PC-3 (cell line): Measurements from ENCODE around the gene ANAPC10. TPM values are rescaled to one million over a fixed set of nuclear protein-coding genes. Genes with fewer than 3 reads are reported as not detected.

Experiments
- ATAC-seq: fragments of 200-7000 bp; cut with Tn5 transposase; 2 replicates; pipeline ENCODE4 v1.9.1; 2020; ENCODE audit warnings: mild to moderate bottlenecking, moderate library complexity
- BruUV-seq: library from RNA; stranded (reverse); fragments of 400-500 nt; replicated peaks from 2 replicates; lab custom pipeline; 2021; lab: Mats Ljungman, UMichigan
- CTCF ChIA-PET: fragments of 300-600 bp; sonication (Branson Sonifier 250); formaldehyde crosslinking; loops from one replicate; lab custom pipeline; 2022; ENCODE audit warnings: antibody characterized with exemption; lab: Charles Lee
- POLR2A ChIA-PET: fragments of 300-600 bp; sonication (Branson Sonifier 250); formaldehyde crosslinking; loops from one replicate; lab custom pipeline; 2022; ENCODE audit warnings: antibody characterized with exemption; ENCODE audit not compliant: unreplicated experiment; lab: Charles Lee
- DNase-seq: peaks from one replicate; pipeline ENCODE4 v3.0.0-alpha.2; 2015
- H2AFZ ChIP-seq: fragments of 300-600 bp; sonication (generic); 2 replicates; pipeline ENCODE4 v1.6.0; 2016; ENCODE audit warnings: antibody characterized with exemption, low read length
- H3F3A ChIP-seq: fragments of 300-600 bp; sonication (generic); one replicate; pipeline ENCODE4 v1.6.0; 2017; ENCODE audit warnings: antibody characterized with exemption, low read length, control low read depth, mild to moderate bottlenecking; ENCODE audit not compliant: unreplicated experiment
- H3K27ac ChIP-seq: fragments of 300-600 bp; sonication (generic); 2 replicates; pipeline ENCODE4 v1.5.1; 2016; ENCODE audit warnings: mild to moderate bottlenecking, low read length
- H3K27me3 ChIP-seq: fragments of 300-600 bp; sonication (generic); 2 replicates; pipeline ENCODE4 v1.6.1; 2016; ENCODE audit warnings: low read length, mixed read lengths
- H3K36me3 ChIP-seq: fragments of 300-600 bp; sonication (generic); 2 replicates; pipeline ENCODE4 v1.6.1; 2016; ENCODE audit warnings: low read depth, mixed run types, low read length, mixed read lengths
- H3K4me1 ChIP-seq: fragments of 300-600 bp; sonication (generic); 2 replicates; pipeline ENCODE4 v1.5.1; 2016; ENCODE audit warnings: low read length; ENCODE audit not compliant: insufficient read depth
- H3K4me2 ChIP-seq: fragments of 300-600 bp; sonication (generic); 2 replicates; pipeline ENCODE4 v1.6.0; 2016; ENCODE audit warnings: low read length
- H3K4me3 ChIP-seq: fragments of 300-600 bp; sonication (generic); 2 replicates; pipeline ENCODE4 v1.5.1; 2016; ENCODE audit warnings: mild to moderate bottlenecking, low read length, mixed read lengths
- H3K79me2 ChIP-seq: fragments of 300-600 bp; sonication (generic); 2 replicates; pipeline ENCODE4 v1.6.1; 2017; ENCODE audit warnings: low read length, mixed read lengths
- H3K9ac ChIP-seq: fragments of 300-600 bp; sonication (generic); 2 replicates; pipeline ENCODE4 v1.6.0; 2016; ENCODE audit warnings: mild to moderate bottlenecking, low read length
- H3K9me2 ChIP-seq: fragments of 300-600 bp; sonication (generic); replicated peaks from 2 replicates; pipeline ENCODE4 v1.6.1; 2016; ENCODE audit warnings: mixed run types, low read length, mixed read lengths
- H3K9me3 ChIP-seq: fragments of 300-600 bp; sonication (generic); 2 replicates; pipeline ENCODE4 v1.6.1; 2016; ENCODE audit warnings: low read length, mixed read lengths
- H4K20me1 ChIP-seq: fragments of 300-600 bp; sonication (generic); 2 replicates; pipeline ENCODE4 v1.6.1; 2016; ENCODE audit warnings: low read length, mixed read lengths
- EZH2 ChIP-seq: fragments of 300-600 bp; sonication (generic); IDR thresholded peaks from one replicate; pipeline ENCODE4 v1.6.1; 2017; ENCODE audit warnings: antibody characterized with exemption, mild to moderate bottlenecking, low read length; ENCODE audit not compliant: unreplicated experiment
- EZH2phosphoT487 ChIP-seq: fragments of 300-600 bp; sonication (generic); IDR thresholded peaks from 2 replicates; pipeline ENCODE4 v1.6.1; 2018; ENCODE audit warnings: mild to moderate bottlenecking, antibody characterized with exemption, low read length, borderline replicate concordance
- intact Hi-C: fragments of 100-400 bp; cut with micrococcal nuclease; formaldehyde crosslinking; loops from 2 replicates; pipeline ENCODE4 v1.9.0; 2023
- total RNA-seq: library from RNA; depleted of rRNA; stranded (reverse); fragments of >200 nt; gene quantifications from 2 replicates; pipeline ENCODE4 v1.2.3, GENCODE V29; 2014
- TF ChIP-seq, protein P1 (sequence below): fragments of 300-600 bp; sonication (generic); conservative IDR thresholded peaks from 2 replicates; pipeline ENCODE4 v1.5.1; 2017; ENCODE audit warnings: antibody characterized with exemption, low read depth, mild to moderate bottlenecking, low read length

The ANAPC10 gene
- total RNA-seq, 1 experiment from 2014 or later: 33.1 TPM

DNA sequence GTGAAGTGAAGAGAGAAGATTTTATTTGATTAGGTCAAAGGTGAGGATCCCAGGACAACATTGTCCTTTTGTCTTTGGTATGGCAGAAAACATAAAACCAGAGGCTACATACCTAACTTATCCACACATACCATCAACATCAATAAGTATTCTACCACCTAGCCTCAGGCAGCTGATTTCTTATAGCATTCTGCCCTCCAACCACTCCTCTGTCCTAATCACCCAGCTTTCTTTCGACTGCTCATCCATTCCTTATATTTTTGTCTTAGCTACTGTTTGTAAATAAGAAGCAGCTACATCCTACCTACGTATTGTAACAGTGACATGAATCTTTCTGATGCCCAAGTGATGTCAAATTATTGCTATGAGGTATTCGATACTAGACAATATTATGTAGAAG lies 129.4 kb downstream of the ANAPC10 start:
- Histone ChIP-seq H4K20me1 (no peaks in the 10 kb centered on the region), H3K27me3 (no peaks in the 10 kb centered on the region), H3K4me1 (0 out of 2 replicates have a peak, but pooled peaks cover 3% of the 10 kb centered on the region), H3K36me3 (no peaks in the 10 kb centered on the region), H3K4me3 (no peak overlapping the region), H3K9me3 (no peaks in the 10 kb centered on the region), H3K79me2 (no peaks in the 10 kb centered on the region), H3K27ac (no peak overlapping the region), H2AFZ (no peak overlapping the region), H3K9me2 (no peaks in the 10 kb centered on the region), H3F3A (no peaks in the 10 kb centered on the region), H3K9ac (no peak overlapping the region), H3K4me2 (no peak overlapping the region)
- ChIA-PET CTCF (no interaction called here), POLR2A (no interaction called here)
- TF ChIP-seq EZH2 (no peak), EZH2phosphoT487 (no peak)
- TF ChIP-seq, protein P1, sequence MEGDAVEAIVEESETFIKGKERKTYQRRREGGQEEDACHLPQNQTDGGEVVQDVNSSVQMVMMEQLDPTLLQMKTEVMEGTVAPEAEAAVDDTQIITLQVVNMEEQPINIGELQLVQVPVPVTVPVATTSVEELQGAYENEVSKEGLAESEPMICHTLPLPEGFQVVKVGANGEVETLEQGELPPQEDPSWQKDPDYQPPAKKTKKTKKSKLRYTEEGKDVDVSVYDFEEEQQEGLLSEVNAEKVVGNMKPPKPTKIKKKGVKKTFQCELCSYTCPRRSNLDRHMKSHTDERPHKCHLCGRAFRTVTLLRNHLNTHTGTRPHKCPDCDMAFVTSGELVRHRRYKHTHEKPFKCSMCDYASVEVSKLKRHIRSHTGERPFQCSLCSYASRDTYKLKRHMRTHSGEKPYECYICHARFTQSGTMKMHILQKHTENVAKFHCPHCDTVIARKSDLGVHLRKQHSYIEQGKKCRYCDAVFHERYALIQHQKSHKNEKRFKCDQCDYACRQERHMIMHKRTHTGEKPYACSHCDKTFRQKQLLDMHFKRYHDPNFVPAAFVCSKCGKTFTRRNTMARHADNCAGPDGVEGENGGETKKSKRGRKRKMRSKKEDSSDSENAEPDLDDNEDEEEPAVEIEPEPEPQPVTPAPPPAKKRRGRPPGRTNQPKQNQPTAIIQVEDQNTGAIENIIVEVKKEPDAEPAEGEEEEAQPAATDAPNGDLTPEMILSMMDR: no peak
- no TSS peak for BruUV-seq
- ATAC-seq: no peak
- no peak for DNase-seq
- intact Hi-C loops: no loop called here

DNA sequence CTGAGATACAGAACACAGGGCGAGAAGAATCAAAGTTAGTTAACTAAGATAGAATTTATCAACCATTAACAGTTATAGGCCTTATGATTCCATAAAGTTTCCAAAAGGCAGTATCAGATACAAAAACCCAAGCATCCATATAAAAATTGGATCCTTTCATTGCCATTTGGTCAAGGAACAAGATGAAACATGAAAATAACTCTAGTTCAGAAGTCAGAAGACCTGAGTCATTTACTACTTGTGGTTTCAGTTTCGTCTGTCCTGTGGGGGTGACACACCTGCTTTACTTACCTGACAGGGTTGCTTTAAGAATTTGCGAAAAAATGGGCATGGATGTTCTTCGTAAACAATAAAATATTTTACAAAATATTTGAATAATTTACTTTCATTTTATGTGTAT lies 130.8 kb downstream of the ANAPC10 start:
- ChIA-PET CTCF (no interaction called here), POLR2A (no interaction called here)
- peak; percentile 43 for DNase-seq

DNA sequence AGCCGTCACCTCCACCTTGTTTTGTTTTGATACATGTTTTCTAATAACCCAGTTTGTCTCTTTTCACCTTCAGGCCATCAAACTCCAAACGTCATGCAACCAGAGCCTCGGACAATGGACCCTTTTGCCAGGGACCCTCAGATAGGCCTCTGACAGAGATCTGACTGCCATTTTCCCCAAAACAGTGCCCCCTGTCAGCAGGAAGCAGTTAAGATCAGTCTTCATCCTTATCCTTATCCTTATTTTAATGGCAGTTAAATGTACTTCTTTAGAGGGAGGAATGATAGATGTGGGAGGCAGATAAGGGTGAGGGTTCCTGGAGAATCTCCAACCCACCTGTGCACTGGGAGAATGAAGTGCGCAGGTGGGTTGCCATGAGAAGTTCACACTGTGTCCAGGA lies 135.7 kb downstream of the ANAPC10 start:
- Histone ChIP-seq H3K9me2 (no peaks in the 10 kb centered on the region), H2AFZ (no peak overlapping the region), H3K79me2 (no peaks in the 10 kb centered on the region), H3K36me3 (no peaks in the 10 kb centered on the region), H3F3A (no peaks in the 10 kb centered on the region), H3K27ac (no peak overlapping the region), H4K20me1 (no peaks in the 10 kb centered on the region), H3K4me3 (no peak overlapping the region), H3K9ac (no peak overlapping the region), H3K27me3 (no peaks in the 10 kb centered on the region), H3K4me1 (0 out of 2 replicates have a peak, but pooled peaks cover 3% of the 10 kb centered on the region), H3K9me3 (no peaks in the 10 kb centered on the region), H3K4me2 (no peak overlapping the region)
- TF ChIP-seq EZH2: no peak
- no peak for TF ChIP-seq EZH2phosphoT487
- TF ChIP-seq, protein P1: no peak; the same call in 1 of the 2 replicates
- POLR2A ChIA-PET: no interaction called here
- DNase-seq (no peak), ATAC-seq (no peak)
- BruUV-seq: no TSS peak
- intact Hi-C loops: no loop called here
- CTCF ChIA-PET: no interaction called here

More for the DNA sequence above, 130.8 kb downstream of the ANAPC10 start:
- H3K9me2 ChIP-seq: no peaks in the 10 kb centered on the region
- no peaks in the 10 kb centered on the region for H3K79me2 ChIP-seq
- BruUV-seq: no TSS peak
- 0 out of 2 replicates have a peak, but pooled peaks cover 3% of the 10 kb centered on the region for H3K4me1 ChIP-seq
- H3K4me2 ChIP-seq: no peak overlapping the region; the same call in 1 of the 2 replicates
- TF ChIP-seq EZH2 (no peak), EZH2phosphoT487 (no peak)
- TF ChIP-seq, protein P1: no peak
- no peaks in the 10 kb centered on the region for H3K9me3 ChIP-seq
- intact Hi-C loops: no loop called here
- no peaks in the 10 kb centered on the region for H4K20me1 ChIP-seq
- no peak overlapping the region for H3K9ac ChIP-seq
- no peak overlapping the region for H3K4me3 ChIP-seq
- H3F3A ChIP-seq: no peaks in the 10 kb centered on the region
- no peak overlapping the region for H3K27ac ChIP-seq
- ATAC-seq: no peak
- no peak overlapping the region for H2AFZ ChIP-seq
- H3K36me3 ChIP-seq: no peaks in the 10 kb centered on the region
- H3K27me3 ChIP-seq: no peaks in the 10 kb centered on the region
